ENCODE results near the gene TBL1X.

DNA sequence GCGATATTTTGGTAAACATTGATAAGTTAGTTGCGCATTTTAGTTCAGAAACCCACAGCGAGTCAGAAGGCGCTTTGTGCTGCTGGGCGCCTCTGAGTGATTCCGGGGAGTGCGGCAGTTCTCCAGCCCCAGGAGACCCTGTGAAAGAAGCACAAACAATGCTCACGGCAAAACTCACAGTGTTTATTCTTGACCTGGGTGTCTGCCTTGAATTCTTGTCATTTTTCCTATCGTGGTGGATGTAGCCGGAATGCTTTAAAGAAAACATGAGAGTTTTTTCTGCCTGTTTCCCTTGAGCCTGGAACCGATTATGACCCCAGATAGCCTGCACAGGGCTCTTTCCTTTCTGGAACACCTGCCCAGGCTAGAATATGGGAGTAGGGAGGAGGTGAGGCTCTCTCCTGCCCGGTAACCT is 6.7 kb downstream of the TBL1X start:
- TF ChIP-seq, protein P1, sequence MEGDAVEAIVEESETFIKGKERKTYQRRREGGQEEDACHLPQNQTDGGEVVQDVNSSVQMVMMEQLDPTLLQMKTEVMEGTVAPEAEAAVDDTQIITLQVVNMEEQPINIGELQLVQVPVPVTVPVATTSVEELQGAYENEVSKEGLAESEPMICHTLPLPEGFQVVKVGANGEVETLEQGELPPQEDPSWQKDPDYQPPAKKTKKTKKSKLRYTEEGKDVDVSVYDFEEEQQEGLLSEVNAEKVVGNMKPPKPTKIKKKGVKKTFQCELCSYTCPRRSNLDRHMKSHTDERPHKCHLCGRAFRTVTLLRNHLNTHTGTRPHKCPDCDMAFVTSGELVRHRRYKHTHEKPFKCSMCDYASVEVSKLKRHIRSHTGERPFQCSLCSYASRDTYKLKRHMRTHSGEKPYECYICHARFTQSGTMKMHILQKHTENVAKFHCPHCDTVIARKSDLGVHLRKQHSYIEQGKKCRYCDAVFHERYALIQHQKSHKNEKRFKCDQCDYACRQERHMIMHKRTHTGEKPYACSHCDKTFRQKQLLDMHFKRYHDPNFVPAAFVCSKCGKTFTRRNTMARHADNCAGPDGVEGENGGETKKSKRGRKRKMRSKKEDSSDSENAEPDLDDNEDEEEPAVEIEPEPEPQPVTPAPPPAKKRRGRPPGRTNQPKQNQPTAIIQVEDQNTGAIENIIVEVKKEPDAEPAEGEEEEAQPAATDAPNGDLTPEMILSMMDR (conservative IDR thresholded peaks at IDR 0.05; ENCODE audit: low read depth in 2 of 2) = no peak
- TF ChIP-seq POLR2AphosphoS5 (IDR thresholded peaks at IDR 0.05; ENCODE audit: low read depth) (no peak), CREB1 (CRISPR knock-in tag; IDR thresholded peaks at IDR 0.05; ENCODE audit: low read depth) (no peak), EZH2 (IDR thresholded peaks at IDR 0.05; ENCODE audit: low read depth, unreplicated experiment) (no peak), EZH2phosphoT487 (IDR thresholded peaks at IDR 0.05; ENCODE audit: unreplicated experiment) (no peak), STAT1 (IDR thresholded peaks at IDR 0.05; ENCODE audit: unreplicated experiment) (no peak), NANOG (IDR thresholded peaks at IDR 0.05; ENCODE audit: borderline replicate concordance) (no peak)
- TF ChIP-seq, protein P2, sequence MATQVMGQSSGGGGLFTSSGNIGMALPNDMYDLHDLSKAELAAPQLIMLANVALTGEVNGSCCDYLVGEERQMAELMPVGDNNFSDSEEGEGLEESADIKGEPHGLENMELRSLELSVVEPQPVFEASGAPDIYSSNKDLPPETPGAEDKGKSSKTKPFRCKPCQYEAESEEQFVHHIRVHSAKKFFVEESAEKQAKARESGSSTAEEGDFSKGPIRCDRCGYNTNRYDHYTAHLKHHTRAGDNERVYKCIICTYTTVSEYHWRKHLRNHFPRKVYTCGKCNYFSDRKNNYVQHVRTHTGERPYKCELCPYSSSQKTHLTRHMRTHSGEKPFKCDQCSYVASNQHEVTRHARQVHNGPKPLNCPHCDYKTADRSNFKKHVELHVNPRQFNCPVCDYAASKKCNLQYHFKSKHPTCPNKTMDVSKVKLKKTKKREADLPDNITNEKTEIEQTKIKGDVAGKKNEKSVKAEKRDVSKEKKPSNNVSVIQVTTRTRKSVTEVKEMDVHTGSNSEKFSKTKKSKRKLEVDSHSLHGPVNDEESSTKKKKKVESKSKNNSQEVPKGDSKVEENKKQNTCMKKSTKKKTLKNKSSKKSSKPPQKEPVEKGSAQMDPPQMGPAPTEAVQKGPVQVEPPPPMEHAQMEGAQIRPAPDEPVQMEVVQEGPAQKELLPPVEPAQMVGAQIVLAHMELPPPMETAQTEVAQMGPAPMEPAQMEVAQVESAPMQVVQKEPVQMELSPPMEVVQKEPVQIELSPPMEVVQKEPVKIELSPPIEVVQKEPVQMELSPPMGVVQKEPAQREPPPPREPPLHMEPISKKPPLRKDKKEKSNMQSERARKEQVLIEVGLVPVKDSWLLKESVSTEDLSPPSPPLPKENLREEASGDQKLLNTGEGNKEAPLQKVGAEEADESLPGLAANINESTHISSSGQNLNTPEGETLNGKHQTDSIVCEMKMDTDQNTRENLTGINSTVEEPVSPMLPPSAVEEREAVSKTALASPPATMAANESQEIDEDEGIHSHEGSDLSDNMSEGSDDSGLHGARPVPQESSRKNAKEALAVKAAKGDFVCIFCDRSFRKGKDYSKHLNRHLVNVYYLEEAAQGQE (IDR thresholded peaks at IDR 0.05; ENCODE audit: unreplicated experiment) = no peak
- TF ChIP-seq, protein P3, sequence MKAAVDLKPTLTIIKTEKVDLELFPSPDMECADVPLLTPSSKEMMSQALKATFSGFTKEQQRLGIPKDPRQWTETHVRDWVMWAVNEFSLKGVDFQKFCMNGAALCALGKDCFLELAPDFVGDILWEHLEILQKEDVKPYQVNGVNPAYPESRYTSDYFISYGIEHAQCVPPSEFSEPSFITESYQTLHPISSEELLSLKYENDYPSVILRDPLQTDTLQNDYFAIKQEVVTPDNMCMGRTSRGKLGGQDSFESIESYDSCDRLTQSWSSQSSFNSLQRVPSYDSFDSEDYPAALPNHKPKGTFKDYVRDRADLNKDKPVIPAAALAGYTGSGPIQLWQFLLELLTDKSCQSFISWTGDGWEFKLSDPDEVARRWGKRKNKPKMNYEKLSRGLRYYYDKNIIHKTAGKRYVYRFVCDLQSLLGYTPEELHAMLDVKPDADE (IDR thresholded peaks at IDR 0.05) = no peak

Measured in GM23338 (cell line).